Amygdala (tissue), 56 donors: ENCODE measurements around the gene BCL2L11.

Experiments
- DNase-seq, 56 donors: peaks; one replicate each; lab custom pipeline; 2025; lab: John Stamatoyannopoulos, UW

The BCL2L11 gene

DNA sequence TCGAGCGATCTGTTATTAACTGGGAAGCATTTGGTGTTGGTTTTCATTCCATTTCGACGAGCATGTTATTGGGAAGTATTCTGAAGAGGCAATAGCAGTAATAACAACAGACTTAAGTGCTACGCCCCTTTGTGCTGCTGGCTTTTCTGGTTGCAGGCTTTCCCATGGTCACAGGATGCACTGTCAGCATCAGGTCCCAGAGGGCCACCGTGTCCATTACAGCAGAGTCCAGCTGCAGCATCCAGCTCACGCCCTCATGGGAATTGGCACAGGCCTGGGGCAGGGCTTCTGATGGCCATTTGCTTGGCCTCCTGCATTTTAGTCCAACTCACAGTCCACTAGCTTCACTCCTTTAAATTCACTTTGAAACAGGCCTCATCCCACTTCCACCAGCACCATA, 44.4 kb downstream of the BCL2L11 start:
- peak in 1 of 56 donors; percentile 10 for DNase-seq

DNA sequence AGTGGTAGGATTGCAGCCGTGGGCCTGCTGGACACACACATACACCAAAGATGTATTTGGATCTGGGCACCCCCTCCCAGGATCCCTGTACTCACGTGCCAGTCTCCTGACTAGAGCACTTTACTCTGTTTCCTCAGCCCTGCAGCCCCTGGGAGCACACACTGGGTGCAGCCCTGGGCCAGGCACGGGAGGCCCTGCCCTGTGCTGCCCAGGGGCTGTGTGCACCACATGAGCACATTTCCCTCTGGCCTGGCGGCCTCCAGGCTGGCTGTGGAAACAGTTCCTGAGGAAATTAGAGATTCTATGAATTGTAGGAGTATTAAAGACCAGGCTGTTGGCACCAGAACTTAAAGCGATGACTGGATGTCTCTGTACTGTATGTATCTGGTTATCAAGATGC, 45.4 kb downstream of the BCL2L11 start:
- DNase-seq: no peak

DNA sequence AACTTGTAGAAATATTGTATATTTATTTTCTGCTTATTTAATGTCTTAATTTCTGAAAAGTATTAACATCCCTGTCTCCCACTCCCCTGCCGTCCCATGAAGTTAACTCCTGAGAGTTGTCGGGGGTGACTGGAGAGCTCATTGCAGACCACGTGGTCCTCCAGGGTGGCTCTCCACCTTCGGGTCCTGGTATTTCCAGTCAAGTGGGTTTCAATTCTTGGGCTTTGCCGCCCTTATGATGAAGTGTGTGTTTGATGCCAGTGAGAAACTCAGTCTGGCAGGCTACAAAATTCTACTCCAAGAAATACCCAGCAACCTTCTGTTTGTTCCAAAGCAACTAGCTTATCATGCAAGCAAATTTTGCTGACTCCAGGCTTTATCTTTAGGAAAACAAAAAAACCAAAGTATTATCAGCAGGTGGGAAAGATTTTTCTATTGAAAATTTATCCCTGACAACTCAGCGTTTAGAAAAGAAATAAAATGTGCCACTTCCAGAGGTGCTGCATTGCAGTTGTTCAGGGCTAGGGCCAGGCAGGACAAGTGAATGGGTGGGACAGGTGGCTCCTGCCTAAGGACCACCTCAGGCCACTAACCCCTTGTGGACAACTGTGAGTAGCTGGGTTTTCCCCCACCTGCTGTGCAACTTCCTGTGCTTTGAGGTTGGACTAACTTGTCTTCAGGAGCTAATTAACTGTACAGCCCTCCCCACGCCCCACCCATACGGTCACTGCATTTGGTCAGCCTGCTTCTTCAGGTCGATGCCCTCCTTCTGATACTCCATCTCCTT, 46.6 kb downstream of the BCL2L11 start:
- DNase-seq: no peak

DNA sequence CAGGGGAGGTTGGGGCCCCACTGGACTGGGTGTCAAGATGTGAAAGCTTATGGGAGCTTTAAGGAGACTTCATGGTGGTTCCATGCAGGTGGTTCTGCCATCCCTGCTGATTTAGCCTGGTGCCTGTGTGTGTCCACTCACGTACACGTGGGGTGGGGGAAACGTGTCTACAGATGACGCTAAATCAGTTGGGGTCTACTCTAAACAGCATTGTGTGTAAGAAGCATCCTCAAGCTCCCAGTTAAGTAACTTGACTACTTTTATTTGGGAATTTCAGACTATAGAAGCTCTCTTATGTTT, 47.1 kb downstream of the BCL2L11 start:
- no peak for DNase-seq

DNA sequence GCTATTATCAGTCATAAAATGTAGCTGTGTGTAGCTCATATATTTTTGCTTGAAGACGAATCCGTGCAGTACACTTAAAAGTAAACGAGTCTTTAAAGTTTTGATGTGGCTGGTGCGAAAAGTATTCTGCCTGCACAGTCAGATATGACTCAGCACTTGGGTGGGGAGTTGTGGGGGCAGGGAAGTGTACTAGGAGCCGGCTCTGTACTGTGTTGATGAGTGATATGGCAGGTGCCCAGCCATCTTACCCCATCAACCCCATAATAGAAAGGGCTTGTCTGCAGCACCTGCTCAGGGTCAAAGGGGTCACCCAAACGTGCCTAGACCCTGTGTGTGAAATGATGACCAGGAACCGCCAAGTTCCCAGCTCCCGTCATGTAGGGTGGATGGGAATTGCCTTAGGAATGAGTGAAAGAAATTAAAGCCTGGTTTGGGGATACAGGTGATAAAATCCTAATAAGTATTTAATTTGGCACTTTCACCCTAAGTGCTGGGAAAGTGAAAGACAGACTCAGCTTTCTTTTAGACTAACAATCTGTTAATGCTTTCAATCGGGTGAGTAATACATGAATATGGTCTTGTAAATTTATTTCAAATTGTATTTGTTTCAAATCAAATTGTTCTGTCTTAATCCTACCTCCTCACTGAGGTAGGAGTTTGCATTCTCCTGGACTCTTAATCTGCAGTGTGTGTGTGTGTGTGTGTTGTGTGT, 48.0 kb downstream of the BCL2L11 start:
- peak in 8 of 56 donors; percentile 11 to 57 (median 17) for DNase-seq

DNA sequence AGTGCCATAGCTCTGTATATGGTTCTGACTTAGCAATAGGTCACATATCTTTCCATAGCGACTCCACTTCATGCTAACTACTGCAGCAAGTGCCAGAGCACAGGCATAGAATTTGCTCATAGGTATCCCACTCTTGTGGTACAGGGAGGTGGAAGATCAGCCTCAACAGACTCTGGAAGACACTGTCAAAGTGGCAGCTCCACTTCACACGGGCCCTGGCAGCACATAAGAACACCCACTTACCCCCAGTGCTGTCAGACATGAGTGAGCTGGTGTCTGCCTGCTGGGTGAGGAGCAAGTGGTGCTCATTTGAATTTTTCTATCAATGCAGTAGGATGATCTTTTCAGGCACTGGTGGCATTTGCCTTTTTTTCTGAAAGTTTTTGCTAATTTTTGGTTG, 48.6 kb downstream of the BCL2L11 start:
- no peak for DNase-seq

DNA sequence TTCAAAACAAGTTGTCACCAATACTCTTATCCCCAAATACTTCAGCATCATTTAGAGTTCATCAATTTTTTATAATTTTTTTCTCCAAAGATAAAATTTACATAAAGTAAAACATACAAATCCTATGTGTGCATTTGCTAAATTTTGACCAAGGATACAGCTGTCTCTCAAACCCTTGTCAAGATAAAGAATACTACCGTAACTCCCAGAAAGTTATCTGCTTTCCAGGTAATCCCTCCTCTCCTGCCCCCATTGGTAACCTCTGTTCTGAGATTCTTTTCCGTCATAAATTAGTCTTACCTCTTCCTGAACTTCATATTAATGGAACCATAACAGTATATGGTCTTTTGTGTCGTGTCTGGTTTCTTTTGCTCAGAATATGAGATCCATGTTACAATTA, 49.2 kb downstream of the BCL2L11 start:
- DNase-seq: no peak

DNA sequence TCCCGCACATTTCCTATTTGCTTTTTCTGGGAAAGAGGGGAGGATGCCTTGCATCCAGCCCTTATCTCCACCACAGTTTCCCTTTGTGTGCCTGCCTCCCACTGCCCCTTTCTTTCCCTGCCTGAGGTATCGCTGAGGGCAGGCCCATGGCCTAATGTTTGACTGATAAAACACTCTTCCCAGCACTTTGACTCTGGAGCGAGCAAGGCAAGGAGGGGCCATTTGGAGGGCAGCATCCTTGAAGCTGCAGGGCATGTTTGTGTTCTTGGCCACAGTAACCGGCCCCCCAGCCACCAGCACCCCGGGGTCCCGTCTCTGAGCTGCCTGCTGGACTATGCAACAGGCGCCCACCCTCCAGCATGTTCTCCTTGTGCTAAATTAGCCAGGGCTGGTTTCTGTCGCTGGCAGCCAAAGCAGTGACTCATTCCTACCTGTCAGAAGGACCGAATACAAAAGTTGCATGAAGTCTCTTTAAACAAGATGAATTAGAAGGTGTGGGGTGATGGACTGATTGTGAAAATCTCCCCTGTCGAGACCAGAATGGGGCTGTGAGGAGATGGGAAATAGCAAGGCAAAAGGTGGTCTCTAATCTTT, 50.7 kb downstream of the BCL2L11 start:
- no peak for DNase-seq

DNA sequence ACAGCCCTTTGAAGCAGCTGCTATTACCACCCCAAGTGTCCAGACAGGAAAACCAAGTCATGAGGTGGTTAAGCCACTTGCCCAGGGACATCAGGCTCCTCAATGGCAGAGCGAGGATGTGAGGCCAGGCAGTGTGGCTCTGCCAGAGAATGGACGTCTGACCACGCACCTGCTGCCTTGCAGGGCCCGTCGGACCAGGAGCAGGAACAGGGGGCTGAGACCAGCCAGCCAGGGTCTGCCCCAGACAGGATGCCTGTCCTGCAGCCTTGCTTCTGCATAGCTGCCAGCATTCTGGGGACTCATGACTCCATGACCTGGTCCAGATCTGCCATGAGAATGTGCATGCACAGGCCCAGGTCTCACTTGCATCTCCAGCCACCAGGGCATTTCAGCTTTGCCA, 52.0 kb downstream of the BCL2L11 start:
- no peak for DNase-seq

DNA sequence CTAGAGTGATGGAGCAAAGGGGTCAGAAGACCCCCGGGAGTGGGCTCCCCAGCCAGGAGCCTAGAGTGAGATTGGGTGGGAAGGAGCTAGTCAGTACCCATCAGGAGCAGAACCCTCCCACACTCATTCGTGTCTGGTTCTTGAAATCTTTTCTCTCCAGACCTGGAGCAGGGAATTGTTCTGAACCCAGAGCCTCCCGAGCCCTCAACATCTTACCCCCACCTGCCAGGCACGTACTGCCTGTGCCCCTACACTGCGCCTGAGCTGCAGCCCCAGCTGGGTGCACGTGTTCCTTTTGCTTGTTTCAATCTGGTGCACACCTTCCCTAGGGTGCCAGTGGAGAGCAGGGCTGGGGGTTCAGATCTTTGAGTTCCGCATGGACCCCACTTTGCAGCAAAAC, 52.6 kb downstream of the BCL2L11 start:
- DNase-seq: no peak

DNA sequence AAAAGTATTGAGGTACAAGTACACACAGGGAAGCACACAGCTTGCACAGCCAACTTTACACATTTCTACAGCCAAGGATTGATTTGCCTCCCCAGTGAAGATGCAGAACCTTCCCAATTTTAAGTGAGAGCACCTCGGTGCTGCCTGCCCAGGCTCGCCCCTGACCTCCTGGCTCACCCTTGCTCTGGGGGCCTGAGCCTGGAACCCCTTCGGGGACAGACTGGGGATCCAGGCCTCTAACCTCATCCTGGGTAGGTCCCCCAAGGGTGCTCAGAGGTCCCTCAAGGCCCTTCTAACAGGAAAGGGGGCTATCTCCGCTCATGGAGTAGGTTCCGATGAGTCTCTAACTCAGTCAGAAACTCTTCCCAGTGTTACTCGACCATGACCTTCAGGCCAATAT, 53.1 kb downstream of the BCL2L11 start:
- DNase-seq: no peak

DNA sequence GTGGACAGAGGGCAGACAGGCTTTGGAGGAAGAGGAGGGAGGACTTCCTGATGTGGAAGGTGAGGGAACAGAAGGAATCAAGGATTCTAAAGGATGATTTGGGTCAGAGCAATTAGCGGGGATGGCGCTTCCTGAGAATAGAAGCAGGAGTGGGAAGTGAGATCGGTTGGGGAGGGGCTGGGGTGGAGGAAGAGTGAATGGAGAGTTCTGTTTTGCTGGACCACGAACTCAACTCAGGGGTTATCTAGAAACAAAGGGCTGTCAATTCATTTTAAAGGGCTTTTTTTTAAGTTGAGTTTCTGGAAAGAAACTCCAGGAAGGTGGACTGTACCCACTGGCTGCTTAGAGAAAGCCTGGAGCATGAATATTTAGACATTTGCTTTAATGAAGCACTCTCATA, 54.9 kb downstream of the BCL2L11 start:
- no peak for DNase-seq

DNA sequence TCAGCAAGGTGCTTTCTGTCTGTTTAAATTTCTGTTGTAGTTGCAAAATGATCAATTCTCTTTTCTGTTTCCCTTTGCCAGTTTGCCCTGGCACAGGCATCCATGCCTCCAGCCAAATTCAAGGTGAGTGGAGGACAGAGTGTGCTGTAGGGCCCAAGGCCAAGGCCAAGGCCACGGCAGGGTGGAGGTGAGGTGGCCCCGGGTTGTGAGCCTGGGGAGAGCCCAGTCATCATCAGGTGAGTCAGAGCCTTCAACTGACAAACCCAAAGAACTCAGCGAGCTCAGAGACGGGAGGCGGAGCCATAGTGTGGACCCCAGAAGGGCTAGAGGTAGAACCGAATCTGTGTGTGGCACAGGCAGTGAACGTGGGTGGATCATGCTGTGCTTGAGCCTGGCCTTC, 55.7 kb downstream of the BCL2L11 start:
- DNase-seq: no peak

DNA sequence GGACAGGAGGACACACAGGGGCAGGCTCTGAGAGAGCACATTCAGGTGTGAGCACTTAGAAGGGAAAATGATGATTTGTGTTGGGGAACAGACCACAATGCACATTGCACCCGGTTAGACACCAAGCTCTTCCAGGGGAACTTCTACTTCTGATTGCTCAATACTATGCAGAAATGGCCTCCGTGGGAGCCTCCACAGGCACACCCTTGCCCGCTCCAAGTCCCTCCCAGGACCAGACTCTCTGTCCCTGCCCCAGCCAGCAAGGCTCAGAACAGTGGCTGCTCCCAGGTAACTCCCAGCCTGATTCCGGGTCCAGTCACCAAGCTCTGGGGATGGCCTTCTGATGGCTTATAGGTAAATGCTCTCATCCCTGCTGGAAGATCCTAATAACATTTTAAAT, 56.2 kb downstream of the BCL2L11 start:
- no peak for DNase-seq

DNA sequence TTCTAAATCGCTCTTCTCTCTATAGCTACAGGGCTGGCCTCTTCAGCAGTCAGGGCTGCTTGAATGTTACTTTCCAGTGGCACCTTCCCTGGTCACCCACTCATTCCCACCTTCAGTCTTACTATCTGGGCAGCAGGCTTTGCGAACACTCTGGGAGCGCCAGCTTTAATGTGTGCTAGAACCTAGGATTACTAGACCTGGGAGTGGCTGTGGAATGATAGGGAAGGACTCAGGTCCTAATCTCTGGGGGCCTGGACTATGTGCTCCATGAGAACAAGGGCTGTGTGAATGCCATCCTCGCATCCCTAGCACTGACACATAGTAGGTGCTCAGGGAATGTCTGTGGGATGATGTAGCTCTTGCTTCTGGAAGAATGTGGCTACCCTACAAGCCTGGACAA, 57.6 kb downstream of the BCL2L11 start:
- no peak for DNase-seq

DNA sequence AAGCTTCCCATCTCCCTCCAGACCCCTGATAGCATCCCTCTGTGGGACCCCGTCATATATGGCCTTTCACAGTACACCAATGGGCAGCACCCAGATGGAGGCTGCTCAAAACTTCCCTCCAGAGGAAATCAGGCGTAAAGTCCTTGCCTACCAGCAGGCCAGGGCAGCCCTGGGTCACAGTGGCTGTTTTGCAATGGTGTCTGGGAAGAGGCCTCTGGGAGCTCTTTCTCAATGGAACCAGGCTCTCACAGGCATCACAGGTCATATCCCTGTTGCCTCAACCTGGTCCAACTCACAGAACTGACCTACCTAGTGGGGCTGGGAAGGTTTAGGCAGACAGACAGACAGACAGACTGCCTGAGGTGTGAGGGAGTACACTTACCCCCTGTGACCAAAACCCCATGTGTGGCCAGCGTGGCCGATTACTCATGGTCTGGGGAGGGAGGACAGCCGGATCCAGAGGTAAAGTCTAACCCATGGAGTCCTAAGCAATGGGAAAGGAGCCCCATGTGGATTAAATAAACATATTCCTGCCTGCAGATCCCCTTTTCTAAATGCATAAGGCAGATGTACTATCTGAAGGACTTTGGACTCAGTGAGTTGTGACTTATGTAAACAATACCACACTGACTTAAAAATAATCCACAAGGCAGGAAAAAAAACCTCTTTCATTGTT, 58.2 kb downstream of the BCL2L11 start:
- DNase-seq: no peak

DNA sequence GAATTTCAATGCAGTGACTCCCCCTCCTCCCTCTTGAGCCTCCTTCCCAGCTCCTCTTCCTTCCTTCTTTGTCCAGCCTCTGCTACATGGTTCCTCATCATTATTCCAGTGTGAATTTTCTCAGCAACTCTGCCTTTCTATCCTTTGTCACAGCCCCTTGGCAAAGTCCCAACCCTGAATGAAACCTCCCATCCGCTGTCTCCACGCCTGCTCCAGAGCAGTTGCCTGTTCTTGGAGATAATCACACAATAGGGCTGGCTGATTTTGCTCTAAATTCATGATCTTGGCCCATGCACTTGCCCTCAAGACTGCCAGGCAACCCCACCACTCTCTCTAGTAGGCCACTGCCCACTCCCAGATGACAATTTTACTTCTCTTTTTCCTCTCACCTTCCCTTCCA, 61.4 kb downstream of the BCL2L11 start:
- peak in 1 of 56 donors; percentile 6 for DNase-seq

DNA sequence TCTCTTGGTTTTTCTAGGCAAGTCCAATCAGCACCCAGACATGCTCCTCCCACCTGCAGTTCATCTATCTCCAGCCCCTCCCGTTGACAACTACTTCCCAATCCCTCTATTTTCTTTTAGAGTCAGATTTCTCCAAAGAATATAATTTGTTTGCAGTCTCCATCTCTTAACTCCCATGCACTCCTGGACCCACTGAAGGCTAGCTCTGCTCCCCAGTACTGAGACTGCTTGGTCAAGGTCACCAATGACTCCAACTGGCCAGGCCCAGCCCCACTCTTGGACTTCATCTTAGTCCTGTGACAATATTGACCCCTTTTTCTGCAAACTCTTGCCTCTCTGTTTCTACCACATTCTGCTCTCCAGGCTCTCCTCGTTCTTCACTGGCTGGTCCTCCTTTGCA, 62.0 kb downstream of the BCL2L11 start:
- DNase-seq: no peak

DNA sequence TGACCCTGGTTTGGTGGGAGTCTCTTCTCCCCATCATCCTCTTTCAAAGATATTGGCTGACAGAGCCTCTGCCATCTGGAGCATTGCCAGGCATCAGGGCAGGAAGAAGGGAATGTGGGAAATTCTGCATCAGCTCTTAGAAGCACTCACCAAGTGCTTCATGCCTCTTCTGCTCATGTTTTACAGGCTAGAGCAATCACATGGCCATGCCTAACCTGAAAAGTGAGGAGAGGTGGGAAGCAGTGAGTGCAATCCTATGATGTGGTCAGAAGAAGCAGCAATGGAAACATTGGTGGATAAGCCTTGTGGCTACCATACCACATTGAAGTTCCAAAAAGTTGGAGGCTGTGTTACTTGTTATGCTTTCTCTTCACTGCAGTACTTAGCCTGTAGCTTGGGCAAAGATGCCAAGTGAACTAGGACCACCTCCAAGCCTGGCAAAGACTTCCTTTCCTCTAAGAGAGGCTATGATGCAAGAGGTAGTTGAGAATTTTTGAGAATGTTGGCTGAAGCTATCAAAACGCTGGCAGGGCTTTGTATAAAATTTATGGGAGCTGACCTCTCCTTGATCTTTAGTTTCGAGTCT, 64.1 kb downstream of the BCL2L11 start:
- DNase-seq: peak in 4 of 56 donors; percentile 19 to 31 (median 23)

DNA sequence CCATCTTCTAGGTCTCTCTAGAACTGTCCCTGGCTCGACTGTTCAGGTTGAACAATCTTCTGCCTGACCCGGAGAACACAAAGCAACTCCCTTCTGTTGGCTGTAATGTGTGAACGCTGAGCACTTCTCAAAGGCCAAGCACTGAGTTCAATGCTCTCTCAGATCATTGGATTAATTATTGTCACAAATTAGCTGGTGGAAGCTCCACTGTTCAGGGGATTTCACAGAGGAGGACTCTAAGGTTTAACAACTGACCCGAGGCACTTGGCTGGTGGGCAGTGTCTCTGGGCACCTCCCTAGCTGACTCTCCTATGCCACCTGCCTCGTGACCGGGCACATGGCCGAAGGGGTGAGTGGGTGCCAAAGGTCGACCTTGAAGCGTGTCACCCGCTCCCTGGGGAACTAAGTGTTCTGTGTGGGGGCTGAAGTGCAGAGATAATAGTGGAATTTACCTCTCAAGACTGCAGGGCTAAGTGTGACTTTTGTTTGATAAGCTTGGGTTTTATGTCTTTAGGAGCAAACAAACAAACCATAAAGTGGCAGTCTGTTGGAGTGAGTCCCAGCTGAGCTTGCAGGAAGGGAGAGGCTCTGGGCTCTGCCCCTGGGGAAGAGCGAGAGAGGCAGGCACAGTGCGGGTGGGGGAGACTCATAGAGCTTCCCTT, 64.8 kb downstream of the BCL2L11 start:
- peak in 1 of 56 donors; percentile 9 for DNase-seq
